Measurements from ENCODE around the gene TAF4.

DNA sequence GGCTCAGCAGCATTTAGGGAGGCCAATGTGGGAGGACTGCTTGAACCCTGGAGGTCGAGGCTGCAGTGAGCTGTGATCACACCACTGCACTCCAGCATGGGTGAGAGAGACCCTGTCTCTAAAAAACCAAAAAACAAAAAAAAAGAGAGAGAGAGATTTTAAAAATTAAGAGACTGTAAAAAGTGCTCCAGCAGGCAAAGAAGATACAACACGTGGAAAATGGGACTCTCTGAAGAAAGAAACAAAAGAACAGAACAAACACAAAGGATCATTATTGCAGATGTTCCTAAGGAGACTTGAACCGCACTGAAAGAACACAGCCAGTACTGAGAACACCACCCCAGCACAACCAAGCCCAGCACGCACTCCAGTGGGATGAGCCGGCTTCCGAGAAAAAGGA lies 74.2 kb downstream of the TAF4 start:
- TF ChIP-seq SUZ12 (IDR thresholded peaks at IDR 0.05; ENCODE audit: extremely low read depth, insufficient read depth, insufficient read length) (no peak), ZNF274 (IDR thresholded peaks at IDR 0.05; ENCODE audit: low read depth, low read length) (no peak), YY1 (IDR thresholded peaks at IDR 0.05; ENCODE audit: insufficient read depth, insufficient read length) (no peak)

Measured in NT2/D1 (cell line).